Erythroblast (primary cell): ENCODE results near the gene ZFAND6.

Experiments used
- GATA1 ChIP-seq: IDR thresholded peaks from 2 replicates; pipeline ENCODE4 v1.6.1; 2011; ENCODE audit warnings: low read depth, mild to moderate bottlenecking, control low read depth, low read length, moderate library complexity
- POLR2A ChIP-seq: IDR thresholded peaks from 2 replicates; pipeline ENCODE4 v1.6.1; 2011; ENCODE audit warnings: mild to moderate bottlenecking, low read length

DNA sequence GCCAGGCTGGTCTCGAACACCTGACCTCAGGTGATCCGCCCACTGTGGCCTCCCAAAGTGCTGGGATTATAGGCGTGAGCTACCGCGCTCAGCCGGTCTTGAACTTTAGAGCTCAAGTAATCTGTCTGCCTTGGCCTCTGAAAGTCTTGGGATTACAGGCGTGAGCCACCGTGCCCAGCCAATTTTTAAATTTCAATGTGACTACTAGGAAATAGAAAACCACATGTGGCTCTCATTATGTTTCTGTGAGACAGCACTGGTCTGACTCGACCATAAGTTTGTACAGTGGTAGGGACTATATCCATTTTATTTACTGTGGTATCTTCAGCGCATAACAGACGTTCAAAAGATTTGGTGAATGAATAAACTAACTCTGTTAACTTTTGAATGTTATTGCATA is 9.1 kb downstream of the ZFAND6 start:
- TF ChIP-seq POLR2A (no peak), GATA1 (no peak)
